Measurements from ENCODE around the gene ST7. TPM values are rescaled to one million over a fixed set of nuclear protein-coding genes. Genes with fewer than 3 reads are reported as not detected.

Gene ST7
- total and polyA plus RNA-seq, 2 experiments from 2014 or later = 31.2 to 38.5 TPM

DNA sequence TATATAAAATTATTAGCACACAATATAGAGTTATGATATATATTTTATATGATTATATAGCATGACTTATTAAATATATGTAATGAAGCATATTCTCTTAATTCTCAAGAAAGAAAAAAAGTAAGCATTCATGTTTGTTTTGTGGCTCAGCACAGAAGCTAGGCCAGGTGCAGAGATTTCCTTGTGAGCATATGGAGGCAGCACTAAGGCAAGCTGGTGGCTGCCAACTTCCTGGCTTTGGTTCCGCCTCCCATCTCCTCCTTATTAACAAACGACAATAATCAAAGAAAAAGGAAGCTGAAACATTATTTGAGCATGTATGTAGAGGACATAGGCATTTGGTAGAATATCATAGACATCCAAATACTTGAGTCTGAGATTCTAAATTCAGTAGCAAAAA, 130.3 kb downstream of the ST7 start:
- no peak overlapping the region for H3K4me2 ChIP-seq
- no peaks in the 10 kb centered on the region for H4K20me1 ChIP-seq (ENCODE audit: insufficient read depth, poor library complexity, severe bottlenecking)
- no peak overlapping the region for H3K27ac ChIP-seq
- H3K27me3 ChIP-seq = no peaks in the 10 kb centered on the region
- no peak for DNase-seq (ENCODE audit: low spot score)
- WGBS (ENCODE audit: low lambda C conversion rate, missing lambda C conversion rate) = 77% methylated on average over 2 of the region's 2 CpGs
- H2AFZ ChIP-seq = no peak overlapping the region
- no peak for TF ChIP-seq EZH2 (IDR thresholded peaks at IDR 0.05; ENCODE audit: borderline replicate concordance)
- TF ChIP-seq EZH2phosphoT487 (IDR thresholded peaks at IDR 0.05; ENCODE audit: low read depth, severe bottlenecking, unreplicated experiment) = no peak
- TF ChIP-seq, protein P1, sequence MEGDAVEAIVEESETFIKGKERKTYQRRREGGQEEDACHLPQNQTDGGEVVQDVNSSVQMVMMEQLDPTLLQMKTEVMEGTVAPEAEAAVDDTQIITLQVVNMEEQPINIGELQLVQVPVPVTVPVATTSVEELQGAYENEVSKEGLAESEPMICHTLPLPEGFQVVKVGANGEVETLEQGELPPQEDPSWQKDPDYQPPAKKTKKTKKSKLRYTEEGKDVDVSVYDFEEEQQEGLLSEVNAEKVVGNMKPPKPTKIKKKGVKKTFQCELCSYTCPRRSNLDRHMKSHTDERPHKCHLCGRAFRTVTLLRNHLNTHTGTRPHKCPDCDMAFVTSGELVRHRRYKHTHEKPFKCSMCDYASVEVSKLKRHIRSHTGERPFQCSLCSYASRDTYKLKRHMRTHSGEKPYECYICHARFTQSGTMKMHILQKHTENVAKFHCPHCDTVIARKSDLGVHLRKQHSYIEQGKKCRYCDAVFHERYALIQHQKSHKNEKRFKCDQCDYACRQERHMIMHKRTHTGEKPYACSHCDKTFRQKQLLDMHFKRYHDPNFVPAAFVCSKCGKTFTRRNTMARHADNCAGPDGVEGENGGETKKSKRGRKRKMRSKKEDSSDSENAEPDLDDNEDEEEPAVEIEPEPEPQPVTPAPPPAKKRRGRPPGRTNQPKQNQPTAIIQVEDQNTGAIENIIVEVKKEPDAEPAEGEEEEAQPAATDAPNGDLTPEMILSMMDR (IDR thresholded peaks at IDR 0.05; ENCODE audit: poor library complexity) = no peak
- peaks cover 13% of the 10 kb centered on the region for H3K4me1 ChIP-seq (ENCODE audit: insufficient read depth)
- H3K4me3 ChIP-seq = no peak overlapping the region
- no peaks in the 10 kb centered on the region for H3K36me3 ChIP-seq (replicated peaks; ENCODE audit: insufficient read depth, low read depth)
- H3K79me2 ChIP-seq = peaks cover 45% of the 10 kb centered on the region
- no peaks in the 10 kb centered on the region for H3K9me2 ChIP-seq (replicated peaks; ENCODE audit: insufficient read depth)
- H3K9me3 ChIP-seq (ENCODE audit: low read depth) = no peaks in the 10 kb centered on the region

DNA sequence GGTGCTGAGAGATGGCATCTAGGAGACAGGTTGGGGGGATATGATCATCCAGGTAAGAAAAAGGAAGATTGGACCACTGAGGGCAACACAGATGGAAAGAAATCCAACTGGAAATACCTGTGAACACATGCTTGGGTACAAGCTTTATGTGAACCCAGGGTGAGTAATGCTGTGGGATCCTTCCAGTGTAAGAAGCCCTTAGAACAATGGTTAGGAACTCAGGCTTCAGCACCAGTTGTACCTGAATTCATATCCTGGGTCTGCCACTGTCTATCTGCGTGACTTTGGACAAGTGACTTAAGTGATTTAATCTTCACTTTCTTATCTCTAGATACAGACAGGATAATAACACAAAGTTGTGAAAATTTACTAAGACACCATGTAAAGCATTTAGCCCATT, 131.0 kb downstream of the ST7 start:
- no peak for DNase-seq (ENCODE audit: low spot score)
- H4K20me1 ChIP-seq (ENCODE audit: insufficient read depth, poor library complexity, severe bottlenecking) = no peaks in the 10 kb centered on the region
- peaks cover 45% of the 10 kb centered on the region for H3K79me2 ChIP-seq
- no peak overlapping the region for H3K4me3 ChIP-seq
- no peaks in the 10 kb centered on the region for H3K27me3 ChIP-seq
- H2AFZ ChIP-seq = no peak overlapping the region
- peaks cover 13% of the 10 kb centered on the region for H3K4me1 ChIP-seq (ENCODE audit: insufficient read depth)
- TF ChIP-seq EZH2 (IDR thresholded peaks at IDR 0.05; ENCODE audit: borderline replicate concordance) (no peak), EZH2phosphoT487 (IDR thresholded peaks at IDR 0.05; ENCODE audit: low read depth, severe bottlenecking, unreplicated experiment) (no peak)
- TF ChIP-seq, protein P1 (IDR thresholded peaks at IDR 0.05; ENCODE audit: poor library complexity) = no peak
- no peaks in the 10 kb centered on the region for H3K9me3 ChIP-seq (ENCODE audit: low read depth)
- H3K9me2 ChIP-seq (replicated peaks; ENCODE audit: insufficient read depth) = no peaks in the 10 kb centered on the region
- no peaks in the 10 kb centered on the region for H3K36me3 ChIP-seq (replicated peaks; ENCODE audit: insufficient read depth, low read depth)
- H3K4me2 ChIP-seq = no peak overlapping the region
- no peak overlapping the region for H3K27ac ChIP-seq
- WGBS (ENCODE audit: low lambda C conversion rate, missing lambda C conversion rate) = 86% methylated on average over 1 of the region's 1 CpG

DNA sequence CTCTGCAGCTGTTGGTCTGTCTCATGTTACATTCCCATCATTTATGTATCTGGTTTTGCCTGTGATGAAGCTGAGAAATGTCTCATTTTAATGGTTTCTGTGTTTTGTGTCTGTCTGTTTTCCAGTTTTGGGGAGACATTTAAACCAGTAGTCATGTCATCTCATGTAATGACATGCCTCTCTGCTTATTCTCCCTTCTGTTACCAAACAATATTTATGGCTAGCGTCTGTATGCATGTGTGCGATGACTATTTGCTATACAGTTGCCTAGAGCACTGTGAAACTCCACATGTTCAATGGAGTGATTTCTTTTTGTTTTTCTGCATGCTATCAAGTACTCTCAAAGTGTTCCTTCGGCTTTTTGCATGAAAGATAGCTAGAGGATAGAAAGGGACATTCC, 132.0 kb downstream of the ST7 start:
- TF ChIP-seq EZH2 (IDR thresholded peaks at IDR 0.05; ENCODE audit: borderline replicate concordance) = no peak
- TF ChIP-seq, protein P1 (IDR thresholded peaks at IDR 0.05; ENCODE audit: poor library complexity) = no peak
- no peak for TF ChIP-seq EZH2phosphoT487 (IDR thresholded peaks at IDR 0.05; ENCODE audit: low read depth, severe bottlenecking, unreplicated experiment)
- no peaks in the 10 kb centered on the region for H4K20me1 ChIP-seq (ENCODE audit: insufficient read depth, poor library complexity, severe bottlenecking)
- no peak overlapping the region for H3K27ac ChIP-seq
- H3K4me2 ChIP-seq = no peak overlapping the region
- 89% methylated on average over 3 of the region's 3 CpGs for WGBS (ENCODE audit: low lambda C conversion rate, missing lambda C conversion rate)
- H3K9me3 ChIP-seq (ENCODE audit: low read depth) = no peaks in the 10 kb centered on the region
- peaks cover 51% of the 10 kb centered on the region for H3K79me2 ChIP-seq
- peaks cover 13% of the 10 kb centered on the region for H3K4me1 ChIP-seq (ENCODE audit: insufficient read depth)
- no peaks in the 10 kb centered on the region for H3K36me3 ChIP-seq (replicated peaks; ENCODE audit: insufficient read depth, low read depth)
- H3K27me3 ChIP-seq = no peaks in the 10 kb centered on the region
- no peak for DNase-seq (ENCODE audit: low spot score)
- H3K9me2 ChIP-seq (replicated peaks; ENCODE audit: insufficient read depth) = no peaks in the 10 kb centered on the region
- no peak overlapping the region for H2AFZ ChIP-seq
- H3K4me3 ChIP-seq = no peak overlapping the region

All from hepatocyte (in vitro differentiated cells).